GM21717 (cell line): Measurements from ENCODE around the gene CDK11A.
"Not testable (repeated sequence)": the region's sequence is repeated elsewhere in the genome, so short reads cannot be mapped to it uniquely, and the experiment has no call there.

Experiments used
- ATAC-seq: cut with Tn5 transposase; IDR thresholded peaks from one replicate; pipeline ENCODE4 v1.9.1; 2021; ENCODE audit warnings: mild to moderate bottlenecking, moderate library complexity; ENCODE audit not compliant: unreplicated experiment

The CDK11A gene

GRCh38 chr1:1664941-1665814 lies 59.0 kb downstream of the CDK11A start:
- no peak for ATAC-seq

- not testable (repeated sequence) for ATAC-seq
Observed at GRCh38 chr1:1664318-1664717, 59.8 kb downstream of the CDK11A start.

GRCh38 chr1:1662830-1663560 lies 61.2 kb downstream of the CDK11A start:
- ATAC-seq: not testable (repeated sequence)

- not testable (repeated sequence) for ATAC-seq
Observed at GRCh38 chr1:1662392-1662791, 61.8 kb downstream of the CDK11A start.

- peak; percentile 67 for ATAC-seq
Observed at GRCh38 chr1:1658583-1659549, 65.3 kb downstream of the CDK11A start, which contains the start of gene CDK11B. Gene CDK11B (minus strand): TSS chr1:1659004. CDS start chr1:1657485, 1,519 bp downstream.
